HCT116 (cell line): Measurements from ENCODE around the gene GPD1L. TPM values are rescaled to one million over a fixed set of nuclear protein-coding genes. Genes with fewer than 3 reads are reported as not detected.

ENCODE experiments used
- ATAC-seq: fragments of 200-7000 bp; cut with Tn5 transposase; 2 replicates; pipeline ENCODE4 v1.9.1; 2020; ENCODE audit warnings: mild to moderate bottlenecking, moderate library complexity
- BruUV-seq: library from RNA; stranded (reverse); fragments of 400-500 nt; replicated peaks from 2 replicates; lab custom pipeline; 2021; lab: Mats Ljungman, UMichigan
- CTCF ChIA-PET: fragments of 300-600 bp; sonication (Branson Sonifier 250); formaldehyde crosslinking; loops from one replicate; lab custom pipeline; 2021; ENCODE audit warnings: antibody characterized with exemption; lab: Charles Lee
- POLR2A ChIA-PET: fragments of 300-600, 350-600 bp; sonication (Branson Sonifier 250); formaldehyde crosslinking; loops from one replicate; lab custom pipeline; 2021; ENCODE audit warnings: antibody characterized with exemption; lab: Charles Lee
- RAD21 ChIA-PET, 2 experiments: fragments of 300-600 bp; sonication (Branson Sonifier 250); formaldehyde crosslinking; loops; one replicate each; lab custom pipeline; 2023; ENCODE audit warnings: low total read pairs in 2 of 2; ENCODE audit not compliant: uncharacterized antibody in 2 of 2, unreplicated experiment in 2 of 2, low non-redundant PET in 1 of 2; lab: Charles Lee
- DNase-seq: peaks from one replicate; pipeline ENCODE4 v3.0.0-alpha.2; 2010; ENCODE audit warnings: low read depth, low spot score
- H2AFZ ChIP-seq: fragments of 200-600 bp; shearing (Covaris generic), sonication (generic); 2 replicates; pipeline ENCODE4 v1.6.1; 2017; ENCODE audit warnings: low read depth, mixed run types, mixed read lengths, antibody characterized with exemption, low read length; ENCODE audit not compliant: poor library complexity, severe bottlenecking
- H3K27ac ChIP-seq: 2 replicates; pipeline ENCODE4 v1.5.1; 2012; ENCODE audit warnings: low read depth, low read length
- H3K27me3 ChIP-seq: fragments of 200-600 bp; sonication (generic); 2 replicates; pipeline ENCODE4 v1.6.1; 2016; ENCODE audit warnings: mixed run types, low read length, mixed read lengths; ENCODE audit not compliant: insufficient read depth
- H3K36me3 ChIP-seq, 2 experiments: fragments of 200-500 bp in 1 of 2; fragments of 200-600 bp in 1 of 2; sonication (Bioruptor generic) in 1 of 2; sonication (generic) in 1 of 2; 2 replicates each; pipeline versions ENCODE4 v1.5.1 to v1.6.1; 2014 to 2016; ENCODE audit warnings: low read length in 2 of 2, inconsistent platforms in 1 of 2, mixed read lengths in 1 of 2, mixed run types in 1 of 2; ENCODE audit not compliant: insufficient read depth in 2 of 2, control insufficient read depth in 1 of 2
- H3K4me1 ChIP-seq, 2 experiments: fragments of 200-600 bp in 1 of 2; sonication (generic) in 1 of 2; 2 replicates each; pipeline versions ENCODE4 v1.5.1 to v1.6.1; 2012 to 2017; ENCODE audit warnings: low read length in 2 of 2, inconsistent platforms in 1 of 2, mild to moderate bottlenecking in 1 of 2, mixed read lengths in 1 of 2, mixed run types in 1 of 2, moderate library complexity in 1 of 2; ENCODE audit not compliant: insufficient read depth in 2 of 2, control insufficient read depth in 1 of 2
- H3K4me2 ChIP-seq: fragments of 200-600 bp; sonication (generic); 2 replicates; pipeline ENCODE4 v1.6.1; 2017; ENCODE audit warnings: mixed run types, low read length, mixed read lengths
- H3K4me3 ChIP-seq, 2 experiments: fragments of 200-600 bp in 1 of 2; sonication (generic) in 1 of 2; replicated peaks in 1 of 2; 2 replicates each; pipeline ENCODE4 v1.5.1; 2011 to 2016; ENCODE audit warnings: low read length in 2 of 2, control low read depth in 1 of 2, low read depth in 1 of 2, mild to moderate bottlenecking in 1 of 2, mixed read lengths in 1 of 2, mixed run types in 1 of 2
- H3K79me2 ChIP-seq: fragments of 200-600 bp; sonication (generic); 2 replicates; pipeline ENCODE4 v1.6.1; 2017; ENCODE audit warnings: mild to moderate bottlenecking, mixed run types, low read length, moderate library complexity, mixed read lengths; ENCODE audit not compliant: insufficient read depth
- H3K9ac ChIP-seq: fragments of 200-600 bp; sonication (generic); 2 replicates; pipeline ENCODE4 v1.6.1; 2016; ENCODE audit warnings: low read length, mixed read lengths
- H3K9me2 ChIP-seq: fragments of 200-600 bp; sonication (generic), shearing (Covaris generic); 2 replicates; pipeline ENCODE4 v1.6.1; 2017; ENCODE audit warnings: mixed run types, mild to moderate bottlenecking, moderate library complexity; ENCODE audit not compliant: insufficient read depth
- H3K9me3 ChIP-seq, 2 experiments: fragments of 200-500 bp in 1 of 2; fragments of 200-600 bp in 1 of 2; sonication (Bioruptor generic) in 1 of 2; sonication (generic) in 1 of 2; 2 replicates each; pipeline ENCODE4 v1.6.1; 2014 to 2017; ENCODE audit warnings: low read length in 2 of 2, mixed read lengths in 2 of 2, inconsistent platforms in 1 of 2, low read depth in 1 of 2, mild to moderate bottlenecking in 1 of 2, mixed run types in 1 of 2, moderate library complexity in 1 of 2; ENCODE audit not compliant: control insufficient read depth in 1 of 2, insufficient read depth in 1 of 2
- H4K20me1 ChIP-seq: fragments of 200-600 bp; sonication (generic), shearing (Covaris generic); 2 replicates; pipeline ENCODE4 v1.6.1; 2017; ENCODE audit warnings: mixed run types, mild to moderate bottlenecking, moderate library complexity; ENCODE audit not compliant: insufficient read depth
- CBX3 ChIP-seq: IDR thresholded peaks from 2 replicates; pipeline ENCODE4 v1.6.1; 2012; ENCODE audit warnings: low read depth
- SP1 ChIP-seq: IDR thresholded peaks from 2 replicates; pipeline ENCODE4 v1.6.1; 2012; ENCODE audit warnings: low read depth
- TCF7L2 ChIP-seq: IDR thresholded peaks from 2 replicates; pipeline ENCODE4 v1.7.0; 2011; ENCODE audit warnings: borderline replicate concordance, inconsistent platforms; ENCODE audit not compliant: insufficient read depth, insufficient read length; ENCODE audit errors: extremely low read depth
- intact Hi-C: fragments of 100-400 bp; cut with micrococcal nuclease; formaldehyde crosslinking; loops from 2 replicates; pipeline ENCODE4 v1.10.0; 2022
- total RNA-seq: library from RNA; stranded (reverse); gene quantifications from one replicate; pipeline ENCODE4 v1.2.1, GENCODE V29; 2021; ENCODE audit not compliant: unreplicated experiment
- TF ChIP-seq, protein P1 (sequence below), 3 experiments: fragments of 200-600 bp in 1 of 3; sonication (generic) in 1 of 3; IDR thresholded peaks in 2 of 3; conservative IDR thresholded peaks in 1 of 3; 2 replicates each; pipeline ENCODE4 v1.5.1; 2012 to 2017; ENCODE audit warnings: low read depth in 2 of 3, low read length in 2 of 3, antibody characterized with exemption in 1 of 3, borderline replicate concordance in 1 of 3, control low read depth in 1 of 3, mild to moderate bottlenecking in 1 of 3, mixed read lengths in 1 of 3, mixed run types in 1 of 3, moderate library complexity in 1 of 3; ENCODE audit not compliant: insufficient read depth in 1 of 3

The GPD1L gene
- total RNA-seq, 1 experiment from 2014 or later: 21.9 TPM

DNA sequence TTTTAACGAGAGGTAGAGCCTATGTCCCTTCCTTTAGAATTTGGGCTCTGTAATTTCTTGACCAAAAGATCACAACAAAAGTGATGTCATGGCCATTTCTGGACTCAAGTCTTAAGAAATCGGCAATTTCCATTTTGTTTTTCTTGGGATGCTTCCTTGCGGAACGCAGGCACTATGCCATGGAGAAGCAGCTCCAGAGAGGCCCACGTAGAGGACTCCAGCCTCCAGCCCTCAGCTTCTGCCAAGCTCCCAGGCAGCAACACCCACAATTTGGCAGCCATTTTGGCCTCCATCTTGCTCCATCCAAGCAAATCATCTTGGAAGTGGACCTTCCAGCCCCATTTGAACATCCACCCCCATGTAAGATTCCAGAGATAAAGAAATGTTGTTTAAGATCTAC, 6.0 kb upstream of the GPD1L start:
- H3K27me3 ChIP-seq: no peaks in the 10 kb centered on the region
- H3K79me2 ChIP-seq: no peaks in the 10 kb centered on the region
- ChIA-PET CTCF (no interaction called here), RAD21 (no interaction called here), POLR2A (no interaction called here)
- H4K20me1 ChIP-seq: no peaks in the 10 kb centered on the region
- no TSS peak for BruUV-seq
- no peaks in the 10 kb centered on the region for H3K9me2 ChIP-seq
- peaks cover 10 to 15% of the 10 kb centered on the region in 2 experiments; a peak in 1 of 4 replicates for H3K9me3 ChIP-seq
- intact Hi-C loops: no loop called here
- no peak for DNase-seq
- H3K4me3 ChIP-seq: no peak overlapping the region
- H3K36me3 ChIP-seq: no peaks in the 10 kb centered on the region
- no peaks in the 10 kb centered on the region for H3K4me1 ChIP-seq
- H3K27ac ChIP-seq: no peak overlapping the region
- no peak overlapping the region for H2AFZ ChIP-seq
- TF ChIP-seq TCF7L2 (no peak), SP1 (no peak)
- ATAC-seq: no peak
- no peak overlapping the region for H3K9ac ChIP-seq
- no peak overlapping the region for H3K4me2 ChIP-seq

DNA sequence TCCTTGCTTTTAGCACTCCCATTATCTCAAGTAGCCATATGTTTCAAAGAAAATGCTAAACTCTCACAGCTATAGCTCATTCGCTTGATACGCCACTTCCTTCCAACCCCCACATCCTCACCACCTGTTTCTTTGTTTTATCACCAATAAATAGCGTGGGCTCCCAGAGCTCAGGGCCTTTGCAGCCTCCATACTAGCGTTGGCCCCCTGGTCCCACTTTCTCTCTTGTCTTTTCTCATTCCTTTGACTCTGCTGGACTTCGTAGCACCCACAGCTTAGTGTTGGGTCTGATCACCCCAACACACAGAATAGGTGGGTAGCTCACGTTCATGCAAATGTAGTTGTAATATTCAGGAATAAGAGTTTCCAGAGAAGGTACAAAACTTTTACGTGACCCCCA, 4.1 kb upstream of the GPD1L start:
- H3K4me2 ChIP-seq: no peak overlapping the region
- intact Hi-C loops: no loop called here
- RAD21 ChIA-PET: no interaction called here
- H3K9me2 ChIP-seq: no peaks in the 10 kb centered on the region
- no peaks in the 10 kb centered on the region for H3K27me3 ChIP-seq
- no peaks in the 10 kb centered on the region for H3K36me3 ChIP-seq
- peaks cover 1% of the 10 kb centered on the region; the same call in 1 of the 2 replicates for H3K79me2 ChIP-seq
- H3K9ac ChIP-seq: no peak overlapping the region
- no peaks in the 10 kb centered on the region for H4K20me1 ChIP-seq
- no peak overlapping the region for H3K4me3 ChIP-seq
- H3K9me3 ChIP-seq: peaks cover 10 to 15% of the 10 kb centered on the region in 2 experiments; a peak in 1 of 4 replicates
- no peak for ATAC-seq
- BruUV-seq: no TSS peak
- TF ChIP-seq CBX3: peak; percentile 91
- TF ChIP-seq, protein P1, sequence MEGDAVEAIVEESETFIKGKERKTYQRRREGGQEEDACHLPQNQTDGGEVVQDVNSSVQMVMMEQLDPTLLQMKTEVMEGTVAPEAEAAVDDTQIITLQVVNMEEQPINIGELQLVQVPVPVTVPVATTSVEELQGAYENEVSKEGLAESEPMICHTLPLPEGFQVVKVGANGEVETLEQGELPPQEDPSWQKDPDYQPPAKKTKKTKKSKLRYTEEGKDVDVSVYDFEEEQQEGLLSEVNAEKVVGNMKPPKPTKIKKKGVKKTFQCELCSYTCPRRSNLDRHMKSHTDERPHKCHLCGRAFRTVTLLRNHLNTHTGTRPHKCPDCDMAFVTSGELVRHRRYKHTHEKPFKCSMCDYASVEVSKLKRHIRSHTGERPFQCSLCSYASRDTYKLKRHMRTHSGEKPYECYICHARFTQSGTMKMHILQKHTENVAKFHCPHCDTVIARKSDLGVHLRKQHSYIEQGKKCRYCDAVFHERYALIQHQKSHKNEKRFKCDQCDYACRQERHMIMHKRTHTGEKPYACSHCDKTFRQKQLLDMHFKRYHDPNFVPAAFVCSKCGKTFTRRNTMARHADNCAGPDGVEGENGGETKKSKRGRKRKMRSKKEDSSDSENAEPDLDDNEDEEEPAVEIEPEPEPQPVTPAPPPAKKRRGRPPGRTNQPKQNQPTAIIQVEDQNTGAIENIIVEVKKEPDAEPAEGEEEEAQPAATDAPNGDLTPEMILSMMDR (IDR thresholded peaks at IDR 0.05 in 2 of 3, conservative IDR thresholded peaks at IDR 0.05 in 1 of 3; ENCODE audit: borderline replicate concordance in 1 of 3, insufficient read depth in 1 of 3, low read depth in 2 of 3, low read length in 2 of 3): no peak
- H3K4me1 ChIP-seq: peaks cover 0 to 10% of the 10 kb centered on the region in 2 experiments; a peak in 2 of 4 replicates
- DNase-seq: no peak
- no peak overlapping the region for H2AFZ ChIP-seq
- no peak overlapping the region for H3K27ac ChIP-seq
- POLR2A ChIA-PET: no interaction called here
- CTCF ChIA-PET: no interaction called here
